Inferior parietal cortex (tissue), 1 donor: ENCODE results near the gene THPO.

ENCODE experiments used
- DNase-seq: peaks from one replicate; pipeline ENCODE4 v3.0.0-alpha.2; 2016; ENCODE audit errors: extremely low spot score

The THPO gene

GRCh38 chr3:184377882-184378445 is at the start of gene THPO:
Gene THPO (minus strand): TSS chr3:184378207. CDS start chr3:184376259, 1,948 bp downstream.
- no peak for DNase-seq

- DNase-seq, result no peak
Measured at GRCh38 chr3:184426691-184427141, 48.7 kb upstream of the THPO start.

GRCh38 chr3:184423561-184423960 is 45.6 kb upstream of the THPO start:
- DNase-seq, result no peak

- DNase-seq, result no peak
Measured at GRCh38 chr3:184419171-184419570, 41.2 kb upstream of the THPO start.

GRCh38 chr3:184417619-184418327 is 39.8 kb upstream of the THPO start:
- DNase-seq, result peak; percentile 78

- DNase-seq, result no peak
Measured at GRCh38 chr3:184415203-184415490, 37.1 kb upstream of the THPO start.

GRCh38 chr3:184414418-184415202 is 36.6 kb upstream of the THPO start:
- no peak for DNase-seq

- no peak for DNase-seq
Measured at GRCh38 chr3:184409946-184410500, 32.0 kb upstream of the THPO start.

- no peak for DNase-seq
Measured at GRCh38 chr3:184409331-184409926, 31.4 kb upstream of the THPO start.

- no peak for DNase-seq
Measured at GRCh38 chr3:184405075-184406030, 27.3 kb upstream of the THPO start.

- DNase-seq, result peak; percentile 40
Measured at GRCh38 chr3:184399410-184399809, 21.4 kb upstream of the THPO start.

- DNase-seq, result no peak
Measured at GRCh38 chr3:184395320-184395660, 17.3 kb upstream of the THPO start.

- no peak for DNase-seq
Measured at GRCh38 chr3:184391266-184391665, 13.3 kb upstream of the THPO start.

GRCh38 chr3:184389935-184390528 is 12.0 kb upstream of the THPO start:
- DNase-seq, result no peak

GRCh38 chr3:184389384-184389783 is 11.4 kb upstream of the THPO start:
- no peak for DNase-seq

GRCh38 chr3:184388936-184389230 is 10.9 kb upstream of the THPO start:
- DNase-seq, result no peak

GRCh38 chr3:184388164-184388935 is 10.3 kb upstream of the THPO start:
- DNase-seq, result no peak

- no peak for DNase-seq
Measured at GRCh38 chr3:184387174-184387714, 9.2 kb upstream of the THPO start.

- DNase-seq, result no peak
Measured at GRCh38 chr3:184386047-184386806, 8.2 kb upstream of the THPO start.
